SH-SY5Y (cell line): ENCODE measurements around the gene TFF3.

Experiments
- GATA2 ChIP-seq: IDR thresholded peaks from 2 replicates; pipeline ENCODE4 v1.6.1; 2011; ENCODE audit warnings: mild to moderate bottlenecking, low read depth, low read length
- GATA3 ChIP-seq: IDR thresholded peaks from 2 replicates; pipeline ENCODE4 v1.6.1; 2011; ENCODE audit warnings: low read depth, mild to moderate bottlenecking, low read length, moderate library complexity

- TF ChIP-seq GATA2 = no peak
- TF ChIP-seq GATA3 = no peak
Observed at GRCh38 chr21:42347601-42348327, 32.6 kb upstream of the TFF3 start.
